Bronchial epithelial cell (primary cell): Measurements from ENCODE around the gene UNC79. TPM values are rescaled to one million over a fixed set of nuclear protein-coding genes. Genes with fewer than 3 reads are reported as not detected.
"Not testable (repeated sequence)": the region's sequence is repeated elsewhere in the genome, so short reads cannot be mapped to it uniquely, and the experiment has no call there.

Source experiments
- DNase-seq: peaks from one replicate; pipeline ENCODE4 v3.0.0-alpha.2; 2010; ENCODE audit warnings: low read depth
- FAIRE-seq: peaks from 2 replicates; lab custom pipeline; 2011; peaks lifted over from hg19 to GRCh38; lab: Jason Lieb, UNC
- H3K27me3 ChIP-seq: 2 replicates; pipeline ENCODE4 v1.5.1; 2011; ENCODE audit warnings: low read length; ENCODE audit not compliant: control insufficient read depth, insufficient read depth
- H3K36me3 ChIP-seq: 2 replicates; pipeline ENCODE4 v1.5.1; 2011; ENCODE audit warnings: low read length; ENCODE audit not compliant: control insufficient read depth, insufficient read depth
- H3K4me3 ChIP-seq: 2 replicates; pipeline ENCODE4 v1.5.1; 2011; ENCODE audit warnings: mild to moderate bottlenecking, low read depth, low read length, control low read depth
- total RNA-seq: library from RNA; depleted of rRNA; stranded (reverse); fragments of >200 nt; gene quantifications from 2 replicates; pipeline ENCODE4 v1.2.1, GENCODE V29; 2014
- TF ChIP-seq, protein P1 (sequence below): IDR thresholded peaks from 2 replicates; pipeline ENCODE4 v1.5.1; 2011; ENCODE audit warnings: mild to moderate bottlenecking, moderate library complexity, low read length, control low read depth, inconsistent platforms; ENCODE audit not compliant: insufficient read depth, severe bottlenecking

UNC79 gene
- total RNA-seq, 1 donor from 2014 or later: under 0.01 TPM

DNA sequence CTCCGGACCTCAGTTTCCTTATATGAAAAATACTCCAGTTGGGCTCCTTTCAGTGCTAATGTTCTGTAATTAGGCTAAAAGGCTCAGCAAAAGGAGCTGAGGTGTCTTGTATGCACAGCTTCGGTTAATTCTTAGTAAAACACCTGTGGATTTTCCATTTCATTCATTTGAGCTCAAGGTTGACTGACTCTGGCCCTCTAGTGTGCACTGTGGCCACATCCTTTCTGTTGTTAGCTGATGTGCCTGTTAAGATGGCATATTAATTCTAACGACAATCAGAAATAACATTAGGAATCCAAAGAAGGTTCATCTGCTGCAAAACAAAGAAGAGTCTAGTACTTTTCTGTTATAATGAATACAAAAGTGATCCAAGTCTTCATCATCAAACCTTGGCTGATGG is 45.6 kb downstream of the UNC79 start:
- FAIRE-seq (peak; percentile 13), DNase-seq (no peak)
- H3K36me3 ChIP-seq: no peaks in the 10 kb centered on the region
- H3K4me3 ChIP-seq: no peak overlapping the region
- H3K27me3 ChIP-seq: no peaks in the 10 kb centered on the region
- TF ChIP-seq, protein P1, sequence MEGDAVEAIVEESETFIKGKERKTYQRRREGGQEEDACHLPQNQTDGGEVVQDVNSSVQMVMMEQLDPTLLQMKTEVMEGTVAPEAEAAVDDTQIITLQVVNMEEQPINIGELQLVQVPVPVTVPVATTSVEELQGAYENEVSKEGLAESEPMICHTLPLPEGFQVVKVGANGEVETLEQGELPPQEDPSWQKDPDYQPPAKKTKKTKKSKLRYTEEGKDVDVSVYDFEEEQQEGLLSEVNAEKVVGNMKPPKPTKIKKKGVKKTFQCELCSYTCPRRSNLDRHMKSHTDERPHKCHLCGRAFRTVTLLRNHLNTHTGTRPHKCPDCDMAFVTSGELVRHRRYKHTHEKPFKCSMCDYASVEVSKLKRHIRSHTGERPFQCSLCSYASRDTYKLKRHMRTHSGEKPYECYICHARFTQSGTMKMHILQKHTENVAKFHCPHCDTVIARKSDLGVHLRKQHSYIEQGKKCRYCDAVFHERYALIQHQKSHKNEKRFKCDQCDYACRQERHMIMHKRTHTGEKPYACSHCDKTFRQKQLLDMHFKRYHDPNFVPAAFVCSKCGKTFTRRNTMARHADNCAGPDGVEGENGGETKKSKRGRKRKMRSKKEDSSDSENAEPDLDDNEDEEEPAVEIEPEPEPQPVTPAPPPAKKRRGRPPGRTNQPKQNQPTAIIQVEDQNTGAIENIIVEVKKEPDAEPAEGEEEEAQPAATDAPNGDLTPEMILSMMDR: no peak

DNA sequence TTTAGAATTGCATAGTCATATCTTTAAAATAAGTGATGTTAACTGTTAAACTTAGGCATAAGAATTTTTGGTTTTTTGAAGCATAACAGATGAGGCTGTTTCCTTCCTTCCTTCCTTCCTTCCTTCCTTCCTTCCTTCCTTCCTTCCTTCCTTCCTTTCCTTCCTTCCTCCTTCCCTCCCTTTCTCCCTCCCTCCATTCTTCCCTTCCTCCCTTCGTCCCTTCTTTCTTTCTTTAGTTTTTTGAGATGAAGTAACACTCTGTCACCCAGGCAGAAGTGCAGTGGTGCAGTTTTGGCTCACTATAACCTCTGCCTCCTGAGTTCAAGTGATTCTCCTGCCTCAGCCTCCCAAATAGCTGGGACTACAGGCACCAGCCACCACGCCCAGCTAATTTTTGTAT is 48.3 kb downstream of the UNC79 start:
- not testable (repeated sequence) for DNase-seq, H3K27me3 ChIP-seq, FAIRE-seq, H3K36me3 ChIP-seq, H3K4me3 ChIP-seq

DNA sequence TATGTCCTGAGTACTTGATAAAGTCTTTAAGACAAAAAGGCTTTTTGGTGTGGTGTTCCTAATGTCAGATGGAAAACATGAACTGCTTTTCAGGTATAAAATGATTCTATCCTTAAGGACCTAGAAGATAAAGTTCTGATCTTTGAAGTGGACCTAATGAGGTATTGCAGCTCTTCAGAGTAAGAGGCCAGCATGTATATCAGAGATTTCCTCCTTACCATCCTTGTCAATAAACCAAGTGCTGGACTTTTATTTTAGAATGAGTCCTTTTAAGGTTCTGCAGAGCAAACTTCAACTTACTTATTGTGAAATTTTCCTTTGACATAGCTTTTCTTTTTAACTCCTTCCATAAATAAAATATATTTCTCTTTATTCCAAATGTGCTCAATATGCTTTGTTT is 50.1 kb downstream of the UNC79 start:
- H3K27me3 ChIP-seq: no peaks in the 10 kb centered on the region
- H3K36me3 ChIP-seq: no peaks in the 10 kb centered on the region
- no peak for DNase-seq
- FAIRE-seq: no peak
- no peak overlapping the region for H3K4me3 ChIP-seq
- TF ChIP-seq, protein P1: no peak

DNA sequence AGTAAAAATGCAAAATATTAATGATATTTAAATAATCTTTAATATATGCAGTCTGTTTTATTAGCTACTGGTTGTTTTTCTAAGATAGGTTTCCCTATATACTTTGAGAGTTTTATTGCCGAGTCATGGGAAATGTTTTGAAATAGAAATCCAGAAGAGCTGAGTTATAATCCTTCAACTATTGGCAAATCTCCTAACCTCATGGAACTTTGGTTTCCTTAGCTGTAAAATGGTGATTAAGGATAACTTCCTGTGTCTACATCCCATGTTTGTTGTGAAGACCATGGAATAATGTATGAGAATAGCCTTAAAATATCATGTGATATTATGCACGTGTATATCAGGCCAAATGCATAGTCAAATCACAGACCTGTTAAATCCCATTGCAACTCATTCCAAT is 51.0 kb downstream of the UNC79 start:
- H3K36me3 ChIP-seq: no peaks in the 10 kb centered on the region
- TF ChIP-seq, protein P1: no peak
- no peaks in the 10 kb centered on the region for H3K27me3 ChIP-seq
- no peak overlapping the region for H3K4me3 ChIP-seq
- DNase-seq (no peak), FAIRE-seq (no peak)

DNA sequence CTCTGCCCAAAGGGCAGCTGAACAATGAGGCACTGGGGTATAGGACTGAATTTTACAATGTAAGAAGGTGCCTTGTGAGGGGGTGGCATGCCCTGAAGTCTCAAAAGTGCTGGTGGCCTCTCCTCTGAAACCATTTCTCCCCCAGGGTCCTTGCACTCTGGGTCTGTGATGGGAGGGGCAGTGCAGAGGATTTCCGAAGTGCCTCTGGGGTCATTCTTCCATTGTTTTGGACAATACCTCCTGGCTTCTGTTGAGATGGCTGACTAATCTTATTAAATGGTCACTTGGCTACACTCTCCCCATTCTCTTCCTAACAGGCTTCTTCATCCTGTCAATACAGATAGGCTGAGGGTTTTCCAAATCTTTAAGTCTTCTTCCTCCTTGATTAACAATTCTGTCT is 59.3 kb downstream of the UNC79 start:
- no peaks in the 10 kb centered on the region for H3K27me3 ChIP-seq
- no peaks in the 10 kb centered on the region for H3K36me3 ChIP-seq
- TF ChIP-seq, protein P1: no peak
- H3K4me3 ChIP-seq: no peak overlapping the region
- DNase-seq: no peak
- no peak for FAIRE-seq

DNA sequence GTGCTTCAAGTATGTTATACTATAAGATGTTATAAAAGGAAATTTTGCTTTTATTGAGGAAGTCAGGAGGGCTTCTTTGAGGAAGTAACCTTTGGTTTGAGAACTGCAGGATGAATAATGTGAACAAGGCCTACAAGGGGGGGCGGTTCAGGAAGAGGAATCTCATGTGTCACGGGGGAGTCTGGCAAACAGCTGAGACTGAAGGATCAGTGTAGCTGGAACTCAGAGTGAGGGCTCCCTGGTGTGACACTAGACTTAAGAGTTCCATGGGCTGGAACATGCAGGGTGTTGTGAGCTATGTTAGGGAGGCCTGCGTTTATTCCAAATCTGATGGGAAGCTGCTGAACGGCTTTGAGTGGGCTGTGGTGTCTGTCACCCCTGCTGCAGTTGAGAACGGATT is 62.3 kb downstream of the UNC79 start:
- FAIRE-seq (no peak), DNase-seq (no peak)
- Histone ChIP-seq H3K4me3 (no peak overlapping the region), H3K36me3 (no peaks in the 10 kb centered on the region), H3K27me3 (no peaks in the 10 kb centered on the region)
- TF ChIP-seq, protein P1: no peak

DNA sequence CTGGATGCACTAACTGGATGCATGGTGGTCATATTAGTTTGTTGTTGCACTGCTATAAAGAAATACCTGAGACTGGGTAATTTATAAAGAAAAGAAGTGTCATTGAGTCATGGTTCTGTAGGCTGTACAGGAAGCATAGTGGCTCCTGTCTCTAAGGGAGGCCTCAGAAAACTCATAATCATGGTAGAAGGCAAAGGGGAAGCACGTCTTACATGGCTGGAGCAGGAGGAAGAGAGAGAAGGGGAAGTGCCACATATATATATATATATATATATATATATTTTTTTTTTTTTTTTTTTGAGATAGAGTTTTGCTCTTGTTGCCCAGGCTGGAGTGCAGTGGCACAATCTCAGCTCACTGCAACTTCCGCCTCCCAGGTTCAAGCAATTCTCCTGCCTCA is 62.9 kb downstream of the UNC79 start:
- not testable (repeated sequence) for H3K4me3 ChIP-seq, H3K27me3 ChIP-seq, H3K36me3 ChIP-seq, FAIRE-seq, DNase-seq
